HUES64 (cell line): Measurements from ENCODE around the gene YDJC.
A peak's percentile ranks its signal among the peaks of the same experiment; 100 is the strongest.
"Not testable (repeated sequence)": the region's sequence is repeated elsewhere in the genome, so short reads cannot be mapped to it uniquely, and the experiment has no call there.

Experiments used
- H3K27ac ChIP-seq: 2 replicates; pipeline ENCODE4 v1.7.0; 2013; ENCODE audit warnings: low read depth, low read length, inconsistent platforms
- H3K27me3 ChIP-seq: 2 replicates; pipeline ENCODE4 v1.6.1; 2013; ENCODE audit warnings: mild to moderate bottlenecking, low read length; ENCODE audit not compliant: insufficient read depth
- H3K36me3 ChIP-seq: 2 replicates; pipeline ENCODE4 v1.6.1; 2013; ENCODE audit warnings: mild to moderate bottlenecking, low read length; ENCODE audit not compliant: insufficient read depth
- H3K4me1 ChIP-seq: 2 replicates; pipeline ENCODE4 v1.6.1; 2013; ENCODE audit warnings: mild to moderate bottlenecking, low read length, moderate library complexity; ENCODE audit not compliant: insufficient read depth
- H3K4me3 ChIP-seq: 2 replicates; pipeline ENCODE4 v1.5.1; 2013; ENCODE audit warnings: mild to moderate bottlenecking, low read length, moderate library complexity
- H3K9ac ChIP-seq: 2 replicates; pipeline ENCODE4 v1.6.1; 2013; ENCODE audit warnings: mild to moderate bottlenecking, low read depth, low read length
- H3K9me3 ChIP-seq: 2 replicates; pipeline ENCODE4 v1.6.1; 2013; ENCODE audit warnings: low read depth, low read length; ENCODE audit not compliant: insufficient read depth
- WGBS: fragments of 150-250, 120-280 bp; methylation state at CpG from one replicate; pipeline ENCODE4 v1.1.7; 2013; ENCODE audit warnings: missing lambda C conversion rate; 5-methylcytosine and 5-hydroxymethylcytosine counted together

YDJC gene

DNA sequence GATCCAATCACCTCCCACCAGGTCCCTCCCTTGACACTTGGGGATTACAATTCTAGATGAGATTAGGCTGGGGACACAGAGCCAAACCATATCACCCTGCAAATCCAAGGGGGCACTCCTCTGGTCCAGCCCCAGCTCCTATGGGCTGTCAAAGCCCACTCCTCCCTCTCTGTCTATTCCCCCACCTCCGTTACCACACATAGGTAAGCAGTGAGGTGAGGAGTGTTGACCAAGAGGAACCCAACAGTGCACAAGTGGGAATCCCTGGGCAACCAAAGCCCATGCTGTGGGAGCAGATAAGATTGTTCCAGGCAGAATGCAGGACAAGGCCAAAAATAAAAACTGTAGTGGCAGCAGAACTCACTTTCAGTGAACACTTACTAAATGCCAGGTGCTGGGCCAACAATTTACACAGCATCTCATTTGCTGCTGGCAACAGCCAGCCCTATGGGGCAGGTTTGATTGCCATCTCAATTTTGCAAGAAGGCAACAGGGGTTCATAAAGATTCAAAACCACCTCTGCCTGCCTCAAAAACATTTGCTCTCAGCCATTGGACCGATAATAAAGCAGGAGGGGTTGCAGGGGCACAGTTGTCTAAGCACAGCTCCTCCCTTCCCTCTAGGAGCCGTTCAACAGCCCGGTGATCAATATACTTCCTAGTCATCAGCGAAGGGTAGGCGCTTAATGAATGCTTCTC, 21.1 kb upstream of the YDJC start:
- 5% methylated on average over 5 of the region's 6 CpGs for WGBS

GRCh38 chr22:21650280-21650679, 20.5 kb upstream of the YDJC start:
- H3K36me3 ChIP-seq = peaks cover 29% of the 10 kb centered on the region

More for the DNA sequence above, 21.1 kb upstream of the YDJC start:
- Histone ChIP-seq H3K27ac (peak overlapping the region; percentile 86), H3K9ac (peak overlapping the region; percentile 82), H3K9me3 (no peaks in the 10 kb centered on the region), H3K4me3 (peak overlapping the region; percentile 78), H3K4me1 (peaks cover 12% of the 10 kb centered on the region; the same call in 1 of the 2 replicates), H3K36me3 (peaks cover 31% of the 10 kb centered on the region), H3K27me3 (no peaks in the 10 kb centered on the region)

GRCh38 chr22:21646608-21647590, 17.1 kb upstream of the YDJC start:
- Histone ChIP-seq H3K27ac (no peak overlapping the region), H3K27me3 (no peaks in the 10 kb centered on the region), H3K4me3 (no peak overlapping the region), H3K9me3 (no peaks in the 10 kb centered on the region), H3K4me1 (peaks cover 6% of the 10 kb centered on the region; the same call in 1 of the 2 replicates), H3K9ac (no peak overlapping the region), H3K36me3 (peaks cover 23% of the 10 kb centered on the region; the same call in 1 of the 2 replicates)
- 68% methylated on average over 14 of the region's 14 CpGs for WGBS

More at GRCh38 chr22:21650280-21650679, 20.5 kb upstream of the YDJC start:
- H3K9me3 ChIP-seq = no peaks in the 10 kb centered on the region
- H3K27me3 ChIP-seq = no peaks in the 10 kb centered on the region
- peaks cover 12% of the 10 kb centered on the region; the same call in 1 of the 2 replicates for H3K4me1 ChIP-seq
- H3K9ac ChIP-seq = no peak overlapping the region
- no peak overlapping the region for H3K4me3 ChIP-seq
- no peak overlapping the region for H3K27ac ChIP-seq
- WGBS = 88% methylated on average over 7 of the region's 7 CpGs

DNA sequence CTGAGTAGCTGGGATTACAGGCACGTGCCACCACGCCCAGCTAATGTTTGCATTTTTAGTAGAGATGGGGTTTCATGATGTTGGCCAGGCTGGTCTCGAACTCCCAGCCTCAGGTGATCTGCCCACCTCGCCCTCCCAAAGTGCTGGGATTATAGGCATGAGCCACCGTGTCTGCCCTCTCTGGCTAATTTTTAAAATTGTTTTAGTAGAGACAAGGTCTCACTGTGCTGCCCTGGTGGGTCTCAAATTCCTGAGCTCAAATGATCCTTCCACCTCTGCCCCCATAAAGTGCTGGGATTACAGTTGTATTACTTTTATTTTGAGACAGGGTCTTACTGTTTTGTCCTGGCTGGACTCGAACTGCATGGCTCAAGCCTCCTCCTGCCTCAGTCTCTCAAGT, 15.7 kb upstream of the YDJC start:
- not testable (repeated sequence) for H3K9me3 ChIP-seq, H3K4me1 ChIP-seq, H3K4me3 ChIP-seq, H3K9ac ChIP-seq, H3K27me3 ChIP-seq, H3K27ac ChIP-seq
- 96% methylated on average over 6 of the region's 6 CpGs for WGBS
- peaks cover 23% of the 10 kb centered on the region; the same call in 1 of the 2 replicates for H3K36me3 ChIP-seq

GRCh38 chr22:21643533-21644357, 13.9 kb upstream of the YDJC start:
- Histone ChIP-seq H3K27ac (no peak overlapping the region), H3K4me1 (no peaks in the 10 kb centered on the region), H3K27me3 (peaks cover 6% of the 10 kb centered on the region; the same call in 1 of the 2 replicates), H3K36me3 (peaks cover 18% of the 10 kb centered on the region; the same call in 1 of the 2 replicates), H3K9me3 (no peaks in the 10 kb centered on the region), H3K4me3 (peak overlapping the region; percentile 64), H3K9ac (no peak overlapping the region)
- 95% methylated on average over 22 of the region's 22 CpGs for WGBS

- Histone ChIP-seq H3K27me3 (peaks cover 6% of the 10 kb centered on the region; the same call in 1 of the 2 replicates), H3K4me1 (no peaks in the 10 kb centered on the region), H3K9ac (peak overlapping the region; percentile 86), H3K36me3 (peaks cover 15% of the 10 kb centered on the region; the same call in 1 of the 2 replicates), H3K27ac (no peak overlapping the region), H3K4me3 (peak overlapping the region; percentile 64), H3K9me3 (no peaks in the 10 kb centered on the region)
- 4% methylated on average over 56 of the region's 56 CpGs for WGBS
Observed at GRCh38 chr22:21642584-21643448, 13.0 kb upstream of the YDJC start.

- H3K27me3 ChIP-seq = peaks cover 6% of the 10 kb centered on the region; the same call in 1 of the 2 replicates
- H3K27ac ChIP-seq = no peak within 1 kb of the TSS
- no peaks in the 10 kb centered on the region for H3K9me3 ChIP-seq
- WGBS = under 1% methylated on average over 76 of the region's 76 CpGs
- H3K36me3 ChIP-seq = peaks cover 15% of the 10 kb centered on the region; the same call in 1 of the 2 replicates
- H3K4me1 ChIP-seq = no peaks in the 10 kb centered on the region
- peak within 1 kb of the TSS; percentile 64 for H3K4me3 ChIP-seq
- H3K9ac ChIP-seq = peak within 1 kb of the TSS; percentile 86
Observed at GRCh38 chr22:21641789-21642583, 12.2 kb upstream of the YDJC start, which contains the start of gene SDF2L1. TSS of gene SDF2L1 (plus strand) at chr22:21642302. CDS start at chr22:21642337, 35 bp downstream.

GRCh38 chr22:21641417-21641788, 11.6 kb upstream of the YDJC start:
- H3K4me3 ChIP-seq = peak overlapping the region; percentile 64
- peaks cover 6% of the 10 kb centered on the region; the same call in 1 of the 2 replicates for H3K27me3 ChIP-seq
- peak overlapping the region; percentile 78 for H3K9ac ChIP-seq
- H3K4me1 ChIP-seq = no peaks in the 10 kb centered on the region
- 10% methylated on average over 9 of the region's 9 CpGs for WGBS
- H3K36me3 ChIP-seq = peaks cover 15% of the 10 kb centered on the region; the same call in 1 of the 2 replicates
- H3K27ac ChIP-seq = no peak overlapping the region
- H3K9me3 ChIP-seq = no peaks in the 10 kb centered on the region

DNA sequence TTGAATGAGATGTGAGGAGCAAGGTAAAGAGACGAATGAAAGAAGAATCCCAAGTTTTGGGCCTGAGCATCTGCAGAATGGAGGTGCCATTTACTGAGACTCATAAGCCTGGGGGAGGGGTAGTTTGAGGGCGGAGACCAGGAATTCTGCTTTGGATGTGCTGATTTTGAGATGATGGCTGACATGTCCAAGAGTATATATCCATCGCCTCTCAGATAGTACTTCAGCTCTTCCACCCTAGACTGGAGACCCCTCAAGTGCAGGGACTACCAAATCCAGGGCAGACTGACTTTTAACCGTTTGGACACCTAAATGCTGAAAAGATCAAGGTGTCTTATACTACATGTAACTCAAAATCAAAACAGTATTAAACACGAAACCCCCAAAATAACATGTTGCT, 11.0 kb upstream of the YDJC start:
- H3K9ac ChIP-seq = no peak overlapping the region

More for the DNA sequence above, 11.0 kb upstream of the YDJC start:
- Histone ChIP-seq H3K36me3 (peaks cover 11% of the 10 kb centered on the region; the same call in 1 of the 2 replicates), H3K9me3 (no peaks in the 10 kb centered on the region), H3K27me3 (peaks cover 6% of the 10 kb centered on the region; the same call in 1 of the 2 replicates), H3K27ac (no peak overlapping the region), H3K4me3 (peak overlapping the region; percentile 64; the same call in 1 of the 2 replicates), H3K4me1 (no peaks in the 10 kb centered on the region)
- 90% methylated on average over 5 of the region's 5 CpGs for WGBS
